Subcutaneous adipose tissue (tissue), 4 donors: Measurements from ENCODE around the gene HES4. TPM values are rescaled to one million over a fixed set of nuclear protein-coding genes. Genes with fewer than 3 reads are reported as not detected.

Experiments
- CTCF ChIP-seq: fragments of 450-650 bp; IDR thresholded peaks from one replicate; pipeline ENCODE4 v1.5.1; 2016; ENCODE audit warnings: low read depth, mild to moderate bottlenecking, control low read depth, antibody characterized with exemption, moderate library complexity
- total RNA-seq, 4 donors: library from RNA; depleted of rRNA; stranded (reverse); fragments of >200 nt; gene quantifications; one replicate each; pipeline ENCODE4 v1.1.0, GENCODE V29; 2016

The HES4 gene
- total RNA-seq, 4 donors from 2014 or later, result 6.4 to 12.8 (median 7.2) TPM

- TF ChIP-seq CTCF, result no peak
These were observed 43.3 kb downstream of the HES4 start for GRCh38 chr1:956636-957035.

GRCh38 chr1:955474-955873, 44.4 kb downstream of the HES4 start:
- TF ChIP-seq CTCF, result no peak

- TF ChIP-seq CTCF, result no peak
These were observed 45.0 kb downstream of the HES4 start for GRCh38 chr1:954927-955326.

- TF ChIP-seq CTCF, result no peak
These were observed 46.2 kb downstream of the HES4 start for GRCh38 chr1:953524-954320.

GRCh38 chr1:952603-953002, 47.3 kb downstream of the HES4 start:
- TF ChIP-seq CTCF, result no peak

GRCh38 chr1:952201-952600, 47.7 kb downstream of the HES4 start:
- no peak for TF ChIP-seq CTCF

GRCh38 chr1:951364-951763, 48.5 kb downstream of the HES4 start:
- TF ChIP-seq CTCF, result no peak
